GM19438 (cell line): ENCODE measurements around the gene CHMP5.

Experiments used
- ATAC-seq: cut with Tn5 transposase; IDR thresholded peaks from one replicate; pipeline ENCODE4 v1.9.1; 2021; ENCODE audit warnings: low read depth; ENCODE audit not compliant: unreplicated experiment

Gene CHMP5

GRCh38 chr9:33242609-33243134 is 22.2 kb upstream of the CHMP5 start:
- ATAC-seq: no peak

- ATAC-seq: no peak
These were observed 20.6 kb upstream of the CHMP5 start for GRCh38 chr9:33244137-33244784.

GRCh38 chr9:33245341-33245740 is 19.5 kb upstream of the CHMP5 start:
- no peak for ATAC-seq

- no peak for ATAC-seq
These were observed 18.5 kb upstream of the CHMP5 start for GRCh38 chr9:33246269-33246860.

GRCh38 chr9:33248606-33249005 is 16.2 kb upstream of the CHMP5 start:
- no peak for ATAC-seq

GRCh38 chr9:33249087-33249658 is 15.7 kb upstream of the CHMP5 start:
- ATAC-seq: peak; percentile 64

- no peak for ATAC-seq
These were observed 14.9 kb upstream of the CHMP5 start for GRCh38 chr9:33249983-33250382.

- ATAC-seq: no peak
These were observed 14.3 kb upstream of the CHMP5 start for GRCh38 chr9:33250458-33250995.

GRCh38 chr9:33254211-33254610 is 10.6 kb upstream of the CHMP5 start:
- ATAC-seq: no peak

- ATAC-seq: no peak
These were observed 9.8 kb upstream of the CHMP5 start for GRCh38 chr9:33255014-33255413.

GRCh38 chr9:33255471-33255870 is 9.4 kb upstream of the CHMP5 start:
- ATAC-seq: no peak

- no peak for ATAC-seq
These were observed 8.6 kb upstream of the CHMP5 start for GRCh38 chr9:33256236-33256635.

- no peak for ATAC-seq
These were observed 7.6 kb upstream of the CHMP5 start for GRCh38 chr9:33257276-33257675.

GRCh38 chr9:33260372-33260771 is 4.5 kb upstream of the CHMP5 start:
- ATAC-seq: no peak

GRCh38 chr9:33263131-33264002 is 1.5 kb upstream of the CHMP5 start:
- peak; percentile 18 for ATAC-seq

GRCh38 chr9:33264003-33264472 is 811 bp upstream of the CHMP5 start:
- ATAC-seq: peak; percentile 40

GRCh38 chr9:33265211-33265865 is 489 bp downstream of the CHMP5 start:
- no peak for ATAC-seq

- no peak for ATAC-seq
These were observed 2.4 kb downstream of the CHMP5 start for GRCh38 chr9:33267151-33267767.

GRCh38 chr9:33270146-33270545 is 5.3 kb downstream of the CHMP5 start:
- no peak for ATAC-seq

GRCh38 chr9:33272061-33272460 is 7.2 kb downstream of the CHMP5 start:
- ATAC-seq: no peak
